ENCODE results near the gene BID. TPM values are rescaled to one million over a fixed set of nuclear protein-coding genes. Genes with fewer than 3 reads are reported as not detected.

Gene BID
- total RNA-seq, 1 experiment from 2014 or later = 44.4 TPM

DNA sequence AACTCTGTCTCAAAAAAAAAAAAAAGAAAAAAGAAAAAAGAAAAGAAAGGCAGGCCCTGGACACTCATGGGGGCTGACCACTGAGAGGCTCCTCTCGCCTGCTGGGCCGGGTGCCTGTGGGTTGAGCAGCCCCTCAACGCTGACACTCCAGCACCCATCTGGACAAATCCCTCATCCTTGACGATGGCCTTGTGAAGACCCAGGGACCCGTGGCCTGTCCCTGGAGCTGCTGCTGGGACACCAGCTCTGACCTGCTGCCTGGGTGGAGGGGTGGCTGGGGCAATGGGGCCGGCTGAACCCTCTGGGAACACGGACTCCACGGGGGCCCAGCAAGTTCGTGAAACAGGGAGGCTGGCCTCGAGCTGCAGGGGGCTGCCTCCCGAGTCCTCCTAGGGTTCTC, 10.5 kb upstream of the BID start:
- H3F3A ChIP-seq (ENCODE audit: insufficient read depth, low read depth) = no peaks in the 10 kb centered on the region
- DNase-seq = no peak
- no peaks in the 10 kb centered on the region for H3K9me3 ChIP-seq (ENCODE audit: insufficient read depth, low read depth)
- TF ChIP-seq EZH2 (IDR thresholded peaks at IDR 0.05; ENCODE audit: low read depth) = no peak
- TF ChIP-seq, protein P1, sequence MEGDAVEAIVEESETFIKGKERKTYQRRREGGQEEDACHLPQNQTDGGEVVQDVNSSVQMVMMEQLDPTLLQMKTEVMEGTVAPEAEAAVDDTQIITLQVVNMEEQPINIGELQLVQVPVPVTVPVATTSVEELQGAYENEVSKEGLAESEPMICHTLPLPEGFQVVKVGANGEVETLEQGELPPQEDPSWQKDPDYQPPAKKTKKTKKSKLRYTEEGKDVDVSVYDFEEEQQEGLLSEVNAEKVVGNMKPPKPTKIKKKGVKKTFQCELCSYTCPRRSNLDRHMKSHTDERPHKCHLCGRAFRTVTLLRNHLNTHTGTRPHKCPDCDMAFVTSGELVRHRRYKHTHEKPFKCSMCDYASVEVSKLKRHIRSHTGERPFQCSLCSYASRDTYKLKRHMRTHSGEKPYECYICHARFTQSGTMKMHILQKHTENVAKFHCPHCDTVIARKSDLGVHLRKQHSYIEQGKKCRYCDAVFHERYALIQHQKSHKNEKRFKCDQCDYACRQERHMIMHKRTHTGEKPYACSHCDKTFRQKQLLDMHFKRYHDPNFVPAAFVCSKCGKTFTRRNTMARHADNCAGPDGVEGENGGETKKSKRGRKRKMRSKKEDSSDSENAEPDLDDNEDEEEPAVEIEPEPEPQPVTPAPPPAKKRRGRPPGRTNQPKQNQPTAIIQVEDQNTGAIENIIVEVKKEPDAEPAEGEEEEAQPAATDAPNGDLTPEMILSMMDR (conservative IDR thresholded peaks at IDR 0.05) = no peak
- no peak overlapping the region for H2AFZ ChIP-seq
- intact Hi-C loops (cut with micrococcal nuclease; ENCODE audit: unreplicated experiment) = loop anchor here (2.0 to 5.0 kb wide), 2 partner anchors 42 to 226 kb away; no protein-coding TSS in a partner anchor
- H3K4me1 ChIP-seq (replicated peaks; ENCODE audit: insufficient read depth) = peaks cover 16% of the 10 kb centered on the region
- H3K4me2 ChIP-seq = no peak overlapping the region
- no peaks in the 10 kb centered on the region for H3K9me2 ChIP-seq (ENCODE audit: insufficient read depth)
- H3K27ac ChIP-seq = no peak overlapping the region
- POLR2A ChIA-PET (ENCODE audit: unreplicated experiment) = interaction anchor here (0.6 kb wide), 1 partner anchor 37 kb away, joined by 10 read pairs; no protein-coding TSS in a partner anchor
- H4K20me1 ChIP-seq (ENCODE audit: insufficient read depth) = no peaks in the 10 kb centered on the region
- H3K4me3 ChIP-seq = no peak overlapping the region
- no peaks in the 10 kb centered on the region for H3K79me2 ChIP-seq (ENCODE audit: low read depth)
- H3K27me3 ChIP-seq (ENCODE audit: insufficient read depth, low read depth) = no peaks in the 10 kb centered on the region
- CTCF ChIA-PET = interaction anchor here (0.7 to 1.1 kb wide), 2 partner anchors 226 to 330 kb away, joined by 3 to 8 read pairs; no protein-coding TSS in a partner anchor
- BruUV-seq (replicated peaks) = no TSS peak
- H3K36me3 ChIP-seq (ENCODE audit: low read depth) = no peaks in the 10 kb centered on the region

DNA sequence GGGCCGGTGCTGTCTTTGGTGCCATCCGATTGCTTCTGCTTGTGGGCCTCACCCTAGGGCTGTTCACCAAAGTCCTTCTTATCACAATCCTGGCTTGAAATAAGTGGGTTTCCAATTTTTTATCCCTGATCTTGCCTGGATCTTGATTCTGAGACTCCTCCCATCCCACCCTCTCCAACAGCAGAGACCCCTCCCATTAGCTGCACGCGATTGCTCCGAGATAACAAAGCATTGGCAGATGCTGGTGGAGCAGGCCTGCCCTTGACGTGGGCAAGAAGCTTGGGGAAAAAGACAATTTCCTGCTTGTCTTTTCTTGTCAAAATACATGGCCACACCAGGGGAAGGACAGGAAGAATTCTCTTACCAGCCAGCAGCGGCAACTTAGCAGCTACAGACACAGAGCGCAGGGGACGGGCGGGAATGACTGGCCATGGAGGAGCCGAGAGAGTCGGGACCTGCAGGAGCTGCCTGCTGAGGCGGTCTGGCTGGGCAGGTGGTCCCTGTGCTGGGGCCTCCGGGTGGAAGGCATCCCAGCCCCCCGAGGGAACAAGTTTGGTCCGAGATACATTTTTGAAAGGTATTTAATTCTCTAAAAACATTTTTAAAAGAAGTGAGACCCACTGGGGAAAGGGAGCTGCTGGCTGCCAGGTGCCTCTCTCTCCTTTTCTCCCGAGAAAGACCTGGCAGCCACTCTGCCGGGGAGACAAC, 9.7 kb upstream of the BID start:
- TF ChIP-seq EZH2 (IDR thresholded peaks at IDR 0.05; ENCODE audit: low read depth) = no peak
- TF ChIP-seq, protein P1 (conservative IDR thresholded peaks at IDR 0.05) = no peak
- Histone ChIP-seq H3K4me3 (no peak overlapping the region), H3K4me1 (replicated peaks; ENCODE audit: insufficient read depth) (peaks cover 16% of the 10 kb centered on the region), H3K9me2 (ENCODE audit: insufficient read depth) (no peaks in the 10 kb centered on the region), H4K20me1 (ENCODE audit: insufficient read depth) (no peaks in the 10 kb centered on the region), H3K27me3 (ENCODE audit: insufficient read depth, low read depth) (no peaks in the 10 kb centered on the region), H3K9me3 (ENCODE audit: insufficient read depth, low read depth) (no peaks in the 10 kb centered on the region), H3K36me3 (ENCODE audit: low read depth) (no peaks in the 10 kb centered on the region), H2AFZ (no peak overlapping the region), H3K4me2 (no peak overlapping the region), H3K27ac (no peak overlapping the region), H3F3A (ENCODE audit: insufficient read depth, low read depth) (no peaks in the 10 kb centered on the region), H3K79me2 (ENCODE audit: low read depth) (no peaks in the 10 kb centered on the region)
- intact Hi-C loops (cut with micrococcal nuclease; ENCODE audit: unreplicated experiment) = loop anchor here (2.0 kb wide), 1 partner anchor 225 kb away; no protein-coding TSS in a partner anchor
- CTCF ChIA-PET = no interaction called here
- no peak for DNase-seq
- POLR2A ChIA-PET (ENCODE audit: unreplicated experiment) = no interaction called here
- BruUV-seq (replicated peaks) = no TSS peak

DNA sequence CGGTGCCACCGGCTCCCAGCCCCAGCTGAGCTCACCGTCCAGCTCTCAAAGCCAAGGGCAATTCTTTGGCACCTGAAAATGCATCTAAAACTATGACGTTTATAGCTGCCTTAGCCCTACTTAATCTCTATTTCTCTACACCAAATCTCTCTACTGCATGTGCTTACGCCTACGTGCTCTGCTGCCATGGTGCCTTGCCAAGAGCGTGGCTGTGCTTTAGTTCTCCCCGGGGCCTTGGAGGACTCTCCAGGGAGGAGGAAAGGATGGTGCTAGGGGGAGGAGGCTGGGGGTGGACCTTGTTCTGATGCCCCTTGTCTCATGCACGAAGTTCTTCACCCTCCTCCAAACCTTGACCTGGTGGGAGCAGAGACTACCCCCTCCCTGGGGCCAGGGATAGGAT, 9.0 kb upstream of the BID start:
- POLR2A ChIA-PET (ENCODE audit: unreplicated experiment) = no interaction called here
- no peak overlapping the region for H3K4me2 ChIP-seq

More for the DNA sequence above, 9.0 kb upstream of the BID start:
- H3F3A ChIP-seq (ENCODE audit: insufficient read depth, low read depth) = no peaks in the 10 kb centered on the region
- peaks cover 16% of the 10 kb centered on the region for H3K4me1 ChIP-seq (replicated peaks; ENCODE audit: insufficient read depth)
- H2AFZ ChIP-seq = no peak overlapping the region
- CTCF ChIA-PET = no interaction called here
- H3K4me3 ChIP-seq = no peak overlapping the region
- no peaks in the 10 kb centered on the region for H3K9me2 ChIP-seq (ENCODE audit: insufficient read depth)
- no peak overlapping the region for H3K27ac ChIP-seq
- H3K36me3 ChIP-seq (ENCODE audit: low read depth) = no peaks in the 10 kb centered on the region
- no peaks in the 10 kb centered on the region for H3K9me3 ChIP-seq (ENCODE audit: insufficient read depth, low read depth)
- TF ChIP-seq EZH2 (IDR thresholded peaks at IDR 0.05; ENCODE audit: low read depth) = no peak
- TF ChIP-seq, protein P1 (conservative IDR thresholded peaks at IDR 0.05) = no peak
- BruUV-seq (replicated peaks) = no TSS peak
- no peaks in the 10 kb centered on the region for H3K79me2 ChIP-seq (ENCODE audit: low read depth)
- H3K27me3 ChIP-seq (ENCODE audit: insufficient read depth, low read depth) = no peaks in the 10 kb centered on the region
- intact Hi-C loops (cut with micrococcal nuclease; ENCODE audit: unreplicated experiment) = no loop called here
- H4K20me1 ChIP-seq (ENCODE audit: insufficient read depth) = no peaks in the 10 kb centered on the region
- no peak for DNase-seq

Data from PC-9 (cell line).